Peyer's patch (tissue), 4 donors: ENCODE data around the gene TRMT10B. TPM values are rescaled to one million over a fixed set of nuclear protein-coding genes. Genes with fewer than 3 reads are reported as not detected.
"Not testable (repeated sequence)": the region's sequence is repeated elsewhere in the genome, so short reads cannot be mapped to it uniquely, and the experiment has no call there.

Source experiments
- DNase-seq, 3 donors: peaks; one replicate each; pipeline ENCODE4 v3.0.0-alpha.2; 2017 to 2019
- H3K27ac ChIP-seq, 4 donors: fragments of 200-600 bp; sonication (generic); one replicate each; pipeline ENCODE4 v1.5.1; 2016 to 2019
- H3K27me3 ChIP-seq, 2 donors: fragments of 200-600 bp; sonication (generic); one replicate each; pipeline ENCODE4 v1.5.1; 2019
- H3K36me3 ChIP-seq, 3 donors: fragments of 200-600 bp; sonication (generic); one replicate each; pipeline ENCODE4 v1.5.1; 2016 to 2019
- H3K4me1 ChIP-seq, 4 donors: fragments of 200-600 bp; sonication (generic); one replicate each; pipeline ENCODE4 v1.5.1; 2016 to 2019
- H3K4me3 ChIP-seq, 4 donors: fragments of 200-600 bp; sonication (generic); 1 replicate in 3 of 4; 2 replicates in 1 of 4; pipeline ENCODE4 v1.5.1; 2016 to 2019; ENCODE audit warnings: mild to moderate bottlenecking in 1 of 4
- H3K9me3 ChIP-seq, 4 donors: fragments of 200-600 bp; sonication (generic); one replicate each; pipeline ENCODE4 v1.5.1; 2016 to 2019; ENCODE audit warnings: mild to moderate bottlenecking in 1 of 4
- POLR2A ChIP-seq, 2 donors: fragments of 450-650 bp; IDR thresholded peaks; one replicate each; pipeline ENCODE4 v1.5.1; 2017; ENCODE audit warnings: antibody characterized with exemption in 2 of 2, mild to moderate bottlenecking in 2 of 2, moderate library complexity in 2 of 2
- total RNA-seq, 4 donors: library from RNA; depleted of rRNA; stranded (reverse); fragments of >200 nt; gene quantifications; one replicate each; pipeline ENCODE4 v1.1.0, GENCODE V29; 2016
- TF ChIP-seq, protein P1 (sequence below), 6 experiments: fragments of 450-650 bp in 4 of 6; fragments of 200-600 bp in 2 of 6; sonication (generic) in 1 of 6; IDR thresholded peaks; one replicate each; pipeline ENCODE4 v1.5.1; 2017 to 2019; ENCODE audit warnings: antibody characterized with exemption in 6 of 6, mild to moderate bottlenecking in 3 of 6, moderate library complexity in 1 of 6

Gene TRMT10B
- total RNA-seq, 4 donors from 2014 or later = 3.3 to 33.0 (median 16.1) TPM

DNA sequence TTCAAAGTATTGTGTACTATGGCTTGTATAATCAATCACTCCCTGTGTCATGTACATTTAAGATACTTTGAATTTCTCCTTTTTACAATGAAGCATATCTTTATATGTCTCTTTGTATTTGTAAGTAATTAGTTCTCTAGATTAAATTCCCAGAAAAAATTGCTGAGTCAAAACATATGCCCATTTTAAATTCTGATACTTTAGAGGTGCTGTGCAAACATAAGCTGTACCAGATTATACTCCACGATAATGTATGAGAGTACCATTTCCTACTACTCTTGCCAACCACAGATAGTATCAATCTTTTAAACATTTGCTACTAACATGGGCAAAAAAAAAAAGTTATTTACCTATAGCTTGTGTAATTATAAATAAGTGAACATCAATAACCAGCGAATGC, 65.2 kb downstream of the TRMT10B start:
- Histone ChIP-seq H3K4me3 (no peak overlapping the region), H3K36me3 (peaks cover 0 to 25% (median 0%) of the 10 kb centered on the region in 3 donors), H3K27ac (no peak overlapping the region), H3K27me3 (no peaks in the 10 kb centered on the region), H3K9me3 (no peaks in the 10 kb centered on the region), H3K4me1 (no peaks in the 10 kb centered on the region)
- TF ChIP-seq, protein P1, sequence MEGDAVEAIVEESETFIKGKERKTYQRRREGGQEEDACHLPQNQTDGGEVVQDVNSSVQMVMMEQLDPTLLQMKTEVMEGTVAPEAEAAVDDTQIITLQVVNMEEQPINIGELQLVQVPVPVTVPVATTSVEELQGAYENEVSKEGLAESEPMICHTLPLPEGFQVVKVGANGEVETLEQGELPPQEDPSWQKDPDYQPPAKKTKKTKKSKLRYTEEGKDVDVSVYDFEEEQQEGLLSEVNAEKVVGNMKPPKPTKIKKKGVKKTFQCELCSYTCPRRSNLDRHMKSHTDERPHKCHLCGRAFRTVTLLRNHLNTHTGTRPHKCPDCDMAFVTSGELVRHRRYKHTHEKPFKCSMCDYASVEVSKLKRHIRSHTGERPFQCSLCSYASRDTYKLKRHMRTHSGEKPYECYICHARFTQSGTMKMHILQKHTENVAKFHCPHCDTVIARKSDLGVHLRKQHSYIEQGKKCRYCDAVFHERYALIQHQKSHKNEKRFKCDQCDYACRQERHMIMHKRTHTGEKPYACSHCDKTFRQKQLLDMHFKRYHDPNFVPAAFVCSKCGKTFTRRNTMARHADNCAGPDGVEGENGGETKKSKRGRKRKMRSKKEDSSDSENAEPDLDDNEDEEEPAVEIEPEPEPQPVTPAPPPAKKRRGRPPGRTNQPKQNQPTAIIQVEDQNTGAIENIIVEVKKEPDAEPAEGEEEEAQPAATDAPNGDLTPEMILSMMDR (IDR thresholded peaks at IDR 0.05) = no peak
- no peak for TF ChIP-seq POLR2A (IDR thresholded peaks at IDR 0.05)
- no peak for DNase-seq

DNA sequence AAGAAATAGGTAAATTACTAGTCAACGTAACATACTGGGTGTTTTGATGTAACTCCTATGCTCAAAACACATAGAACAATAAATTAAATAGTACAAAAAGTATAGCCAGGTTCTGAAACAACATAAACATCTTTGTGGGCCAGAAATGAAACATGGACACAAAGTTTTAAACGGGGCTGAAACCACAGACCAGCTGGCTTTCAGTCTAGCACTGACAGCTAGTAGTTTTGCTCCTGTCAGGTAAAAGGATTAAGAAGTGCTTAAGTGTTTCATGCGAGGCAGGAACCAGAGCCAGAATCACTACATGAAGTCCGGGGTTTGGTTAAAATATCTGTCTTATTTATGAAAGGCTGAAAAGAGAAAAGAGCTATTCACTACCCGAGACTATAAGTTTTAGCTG, 66.5 kb downstream of the TRMT10B start:
- no peak for DNase-seq
- Histone ChIP-seq H3K36me3 (peaks cover 0 to 32% (median 0%) of the 10 kb centered on the region in 3 donors), H3K4me3 (no peak overlapping the region), H3K27ac (no peak overlapping the region), H3K4me1 (no peaks in the 10 kb centered on the region), H3K9me3 (no peaks in the 10 kb centered on the region), H3K27me3 (no peaks in the 10 kb centered on the region)
- no peak for TF ChIP-seq POLR2A (IDR thresholded peaks at IDR 0.05)
- TF ChIP-seq, protein P1 (IDR thresholded peaks at IDR 0.05) = no peak

DNA sequence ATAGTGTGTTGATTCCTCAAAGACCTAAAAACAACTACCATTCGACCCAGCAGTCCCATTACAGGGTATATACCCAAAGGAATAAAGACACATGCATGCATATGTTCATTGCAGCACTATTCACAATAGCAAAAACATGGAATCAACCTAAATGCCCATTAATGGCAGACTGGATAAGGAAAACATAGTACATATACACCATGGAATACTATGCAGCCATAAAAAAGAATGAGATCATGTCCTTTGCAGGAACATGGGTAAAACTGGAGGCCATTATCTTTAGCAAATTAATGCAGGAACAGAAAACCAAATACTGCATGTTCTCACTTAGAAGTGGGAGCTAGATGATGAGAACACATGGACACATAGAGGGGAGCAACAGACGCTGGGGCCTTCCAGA, 71.6 kb downstream of the TRMT10B start:
- not testable (repeated sequence) for H3K4me3 ChIP-seq, H3K4me1 ChIP-seq, H3K9me3 ChIP-seq, DNase-seq, H3K27me3 ChIP-seq, H3K27ac ChIP-seq
- H3K36me3 ChIP-seq = peaks cover 0 to 58% (median 0%) of the 10 kb centered on the region in 3 donors

DNA sequence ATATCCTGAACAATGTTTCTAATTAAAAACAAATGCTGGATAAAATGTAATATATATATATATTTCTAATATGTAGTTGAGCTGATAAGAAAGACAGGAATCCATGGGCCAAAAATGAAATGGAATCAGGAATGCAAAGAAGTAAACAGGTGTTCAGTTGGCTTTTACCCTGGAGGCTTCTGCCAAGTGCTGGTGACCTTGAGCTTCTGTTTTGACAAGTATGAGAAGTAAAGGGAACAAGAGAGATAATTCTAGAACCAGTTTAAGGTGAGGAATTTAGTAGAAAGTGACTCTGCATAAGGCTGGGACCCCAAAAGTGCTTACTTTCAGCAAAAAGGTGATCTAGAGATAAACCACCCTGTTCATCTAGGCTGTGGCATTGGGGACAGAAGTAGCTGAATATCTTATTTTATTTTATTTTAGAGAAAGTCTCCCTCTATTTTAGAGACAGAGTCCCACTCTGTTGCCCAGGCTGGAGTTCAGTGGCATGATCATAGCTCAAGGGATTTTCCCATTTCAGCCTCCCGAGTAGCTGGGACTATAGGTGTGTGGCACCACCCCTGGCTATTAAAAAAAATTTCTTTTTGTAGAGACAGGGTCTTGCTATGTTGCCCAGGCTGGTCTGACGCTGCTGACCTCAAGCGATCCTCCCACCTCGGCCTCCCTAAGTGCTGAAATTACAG, 74.0 kb downstream of the TRMT10B start:
- H3K27ac ChIP-seq = no peak overlapping the region
- no peak overlapping the region for H3K4me3 ChIP-seq
- H3K36me3 ChIP-seq = peaks cover 0 to 41% (median 0%) of the 10 kb centered on the region in 3 donors
- TF ChIP-seq, protein P1 (IDR thresholded peaks at IDR 0.05) = no peak
- TF ChIP-seq POLR2A (IDR thresholded peaks at IDR 0.05) = no peak
- H3K4me1 ChIP-seq = no peaks in the 10 kb centered on the region
- H3K27me3 ChIP-seq = no peaks in the 10 kb centered on the region
- no peaks in the 10 kb centered on the region for H3K9me3 ChIP-seq
- no peak for DNase-seq

Other genes with a start within 250 kb of the TRMT10B start
- gene FBXO10, start 177.4 kb upstream of the TRMT10B start, total RNA-seq = 10 to 100 TPM in 1 of 4 donors, 1 to 10 TPM in 3; 1.6 to 12.4 (median 4.2) TPM
- gene TOMM5, start 161.2 kb upstream of the TRMT10B start, total RNA-seq = 100 to 1,000 TPM in 2 of 4 donors, 10 to 100 TPM in 2; 26.9 to 116 (median 77.0) TPM
- under 1 TPM in 1 of 4 donors, not detected in 3; 0.40 TPM for gene FRMPD1, start 102.9 kb upstream of the TRMT10B start, total RNA-seq
- 10 to 100 TPM; 32.0 to 63.5 (median 44.7) TPM for gene EXOSC3, start 31.3 kb downstream of the TRMT10B start, total RNA-seq
- gene DCAF10, start 47.0 kb downstream of the TRMT10B start, total RNA-seq = 10 to 100 TPM; 23.4 to 84.2 (median 32.8) TPM
- 10 to 100 TPM; 32.2 to 67.8 (median 57.8) TPM for gene SLC25A51, start 150.3 kb downstream of the TRMT10B start, total RNA-seq